ENCODE measurements around the gene NT5DC4. TPM values are rescaled to one million over a fixed set of nuclear protein-coding genes. Genes with fewer than 3 reads are reported as not detected.

The NT5DC4 gene
- total and polyA plus RNA-seq, 2 of the 8 experiments (the other 6 are each of a cell fraction or from before 2014, with no cell fraction given), result not detected

GRCh38 chr2:112712903-112713584, 7.8 kb upstream of the NT5DC4 start (continued):
- TF ChIP-seq CHD7 (IDR thresholded peaks at IDR 0.05; ENCODE audit: insufficient replicate concordance, low read length) (no peak), RFX5 (IDR thresholded peaks at IDR 0.05; ENCODE audit: borderline replicate concordance, low read depth, low read length) (no peak), EZH2 (IDR thresholded peaks at IDR 0.05; ENCODE audit: low read depth, low read length, severe bottlenecking) (no peak), RNF2 (IDR thresholded peaks at IDR 0.05; ENCODE audit: borderline replicate concordance, low read depth, low read length, missing control alignments, poor library complexity, severe bottlenecking) (no peak), E2F6 (IDR thresholded peaks at IDR 0.05) (no peak), CREB1 (IDR thresholded peaks at IDR 0.05) (no peak), CBX8 (IDR thresholded peaks at IDR 0.05; ENCODE audit: borderline replicate concordance, low read depth, low read length) (no peak), KDM1A (IDR thresholded peaks at IDR 0.05; ENCODE audit: borderline replicate concordance, low read length) (no peak), MAFK (IDR thresholded peaks at IDR 0.05; ENCODE audit: low read depth, low read length) (no peak)

All from H1 (cell line).